HEK293 (cell line): ENCODE measurements around the gene USP9Y.

Experiments
- CTCF ChIA-PET: fragments of 350-600 bp; formaldehyde crosslinking; extraction: SDS; loops from one replicate; lab custom pipeline; 2021; ENCODE audit warnings: antibody characterized with exemption; lab: Yijun Ruan, JAX
- POLR2A ChIA-PET: fragments of 300-600 bp; formaldehyde crosslinking; extraction: SDS; loops from one replicate; lab custom pipeline; 2020; ENCODE audit warnings: antibody characterized with exemption, inconsistent platforms; lab: Yijun Ruan, JAX
- H3K27ac ChIP-seq: fragments of 200-500 bp; sonication (Bioruptor generic); 2 replicates; pipeline ENCODE4 v1.5.1; 2014; ENCODE audit warnings: low read depth, low read length, control low read depth, inconsistent platforms; ENCODE audit errors: extremely low read depth
- H3K36me3 ChIP-seq, 2 experiments: fragments of 200-500 bp in 1 of 2; sonication (Bioruptor generic) in 1 of 2; 1 replicate in 1 of 2; 2 replicates in 1 of 2; pipeline ENCODE4 v1.5.1; 2014 to 2017; ENCODE audit warnings: inconsistent platforms in 2 of 2, low read length in 2 of 2; ENCODE audit not compliant: control insufficient read depth in 2 of 2, insufficient read depth in 1 of 2
- H3K4me1 ChIP-seq: fragments of 200-500 bp; sonication (Bioruptor generic); 2 replicates; pipeline ENCODE4 v1.5.1; 2014; ENCODE audit warnings: mild to moderate bottlenecking, low read length, inconsistent platforms; ENCODE audit not compliant: control insufficient read depth, insufficient read depth
- H3K4me3 ChIP-seq: 2 replicates; pipeline ENCODE4 v1.5.1; 2011; ENCODE audit warnings: low read depth, mild to moderate bottlenecking, control low read depth, low read length, moderate library complexity
- H3K9me3 ChIP-seq: fragments of 200-500 bp; sonication (Bioruptor generic); 2 replicates; pipeline ENCODE4 v1.5.1; 2014; ENCODE audit warnings: low read depth, low read length, inconsistent platforms; ENCODE audit not compliant: control insufficient read depth, insufficient read depth
- KLF16 ChIP-seq: fragments of 450-650 bp; formaldehyde crosslinking; IDR thresholded peaks from 2 replicates; pipeline ENCODE4 v1.5.1; 2017; ENCODE audit warnings: missing biosample characterization, missing genetic modification characterization
- KLF17 ChIP-seq: fragments of 450-650 bp; formaldehyde crosslinking; IDR thresholded peaks from 2 replicates; pipeline ENCODE4 v1.5.1; 2016; ENCODE audit warnings: missing biosample characterization, missing genetic modification characterization
- MYNN ChIP-seq: fragments of 450-650 bp; formaldehyde crosslinking; IDR thresholded peaks from 2 replicates; pipeline ENCODE4 v1.5.1; 2016; ENCODE audit warnings: missing biosample characterization, missing genetic modification characterization, borderline replicate concordance
- PRDM10 ChIP-seq: fragments of 450-650 bp; formaldehyde crosslinking; IDR thresholded peaks from 2 replicates; pipeline ENCODE4 v1.5.1; 2016; ENCODE audit warnings: missing biosample characterization, missing genetic modification characterization
- PRDM4 ChIP-seq: fragments of 450-650 bp; formaldehyde crosslinking; IDR thresholded peaks from 2 replicates; pipeline ENCODE4 v1.5.1; 2017; ENCODE audit warnings: missing biosample characterization, missing genetic modification characterization
- SCRT2 ChIP-seq: fragments of 450-650 bp; formaldehyde crosslinking; IDR thresholded peaks from 2 replicates; pipeline ENCODE4 v1.5.1; 2016; ENCODE audit warnings: missing biosample characterization, missing genetic modification characterization
- WT1 ChIP-seq: fragments of 450-650 bp; formaldehyde crosslinking; IDR thresholded peaks from 2 replicates; pipeline ENCODE4 v1.5.1; 2016; ENCODE audit warnings: missing biosample characterization, missing genetic modification characterization
- ZFP69B ChIP-seq: fragments of 450-650 bp; formaldehyde crosslinking; IDR thresholded peaks from 2 replicates; pipeline ENCODE4 v1.5.1; 2016; ENCODE audit warnings: missing biosample characterization, missing genetic modification characterization
- ZNF140 ChIP-seq: fragments of 450-650 bp; formaldehyde crosslinking; IDR thresholded peaks from 2 replicates; pipeline ENCODE4 v1.5.1; 2016; ENCODE audit warnings: missing biosample characterization, missing genetic modification characterization
- ZNF155 ChIP-seq: fragments of 450-650 bp; formaldehyde crosslinking; IDR thresholded peaks from 2 replicates; pipeline ENCODE4 v1.5.1; 2016; ENCODE audit warnings: missing biosample characterization, missing genetic modification characterization
- ZNF174 ChIP-seq: fragments of 450-650 bp; formaldehyde crosslinking; IDR thresholded peaks from 2 replicates; pipeline ENCODE4 v1.5.0; 2017; ENCODE audit warnings: missing biosample characterization, mild to moderate bottlenecking, missing genetic modification characterization
- ZNF19 ChIP-seq: fragments of 450-650 bp; formaldehyde crosslinking; IDR thresholded peaks from 2 replicates; pipeline ENCODE4; 2016; ENCODE audit warnings: missing biosample characterization, missing genetic modification characterization, low read depth
- ZNF202 ChIP-seq: fragments of 450-650 bp; formaldehyde crosslinking; IDR thresholded peaks from 2 replicates; pipeline ENCODE4 v1.5.1; 2016; ENCODE audit warnings: missing biosample characterization, missing genetic modification characterization, borderline replicate concordance
- ZNF266 ChIP-seq: fragments of 450-650 bp; formaldehyde crosslinking; IDR thresholded peaks from 2 replicates; pipeline ENCODE4 v1.5.1; 2016; ENCODE audit warnings: missing biosample characterization, missing genetic modification characterization, low read depth
- ZNF280C ChIP-seq: fragments of 450-650 bp; formaldehyde crosslinking; IDR thresholded peaks from 2 replicates; pipeline ENCODE4 v1.5.1; 2016; ENCODE audit warnings: missing biosample characterization, missing genetic modification characterization
- ZNF518A ChIP-seq: fragments of 450-650 bp; formaldehyde crosslinking; conservative IDR thresholded peaks from 2 replicates; pipeline ENCODE4 v1.5.1; 2016; ENCODE audit warnings: low read depth, missing biosample characterization, missing genetic modification characterization
- ZNF560 ChIP-seq: fragments of 450-650 bp; formaldehyde crosslinking; IDR thresholded peaks from 2 replicates; pipeline ENCODE4 v1.5.1; 2017; ENCODE audit warnings: missing biosample characterization, missing genetic modification characterization, borderline replicate concordance
- ZNF664 ChIP-seq: fragments of 450-650 bp; formaldehyde crosslinking; IDR thresholded peaks from 2 replicates; pipeline ENCODE4 v1.5.1; 2016; ENCODE audit warnings: missing biosample characterization, missing genetic modification characterization
- ZNF704 ChIP-seq: fragments of 450-650 bp; formaldehyde crosslinking; IDR thresholded peaks from 2 replicates; pipeline ENCODE4 v1.5.1; 2016; ENCODE audit warnings: missing biosample characterization, missing genetic modification characterization
- ZNF843 ChIP-seq: fragments of 450-650 bp; formaldehyde crosslinking; IDR thresholded peaks from 2 replicates; pipeline ENCODE4 v1.5.1; 2016; ENCODE audit warnings: missing biosample characterization, missing genetic modification characterization
- ZXDB ChIP-seq: fragments of 450-650 bp; formaldehyde crosslinking; IDR thresholded peaks from 2 replicates; pipeline ENCODE4 v1.5.1; 2016; ENCODE audit warnings: missing biosample characterization, missing genetic modification characterization

USP9Y gene

GRCh38 chrY:12808046-12808445 lies 107.0 kb downstream of the USP9Y start (continued):
- TF ChIP-seq KLF17 (tag by site-specific recombination), result no peak
- no peak for TF ChIP-seq MYNN (tag by site-specific recombination)
- TF ChIP-seq ZNF280C (tag by site-specific recombination), result no peak
- TF ChIP-seq SCRT2 (tag by site-specific recombination), result no peak
- no peak for TF ChIP-seq ZNF843
- TF ChIP-seq ZNF155 (tag by site-specific recombination), result no peak

- no peaks in the 10 kb centered on the region for H3K36me3 ChIP-seq
- ChIA-PET POLR2A (no interaction called here), CTCF (no interaction called here)
- H3K27ac ChIP-seq, result no peak overlapping the region
- no peak for TF ChIP-seq ZNF560 (tag by site-specific recombination)
- no peak for TF ChIP-seq ZXDB (tag by site-specific recombination)
- no peak for TF ChIP-seq PRDM10 (tag by site-specific recombination)
- no peak for TF ChIP-seq ZNF19 (tag by site-specific recombination)
- TF ChIP-seq WT1, result no peak
- no peak for TF ChIP-seq PRDM4 (tag by site-specific recombination)
- no peak for TF ChIP-seq ZNF266 (tag by site-specific recombination)
- TF ChIP-seq ZNF202 (tag by site-specific recombination), result no peak
- TF ChIP-seq ZNF140 (tag by site-specific recombination), result no peak
- no peak for TF ChIP-seq ZNF664 (tag by site-specific recombination)
- no peak for TF ChIP-seq ZNF174 (tag by site-specific recombination)
- no peak for TF ChIP-seq ZNF704 (tag by site-specific recombination)
- no peak for TF ChIP-seq KLF16
- no peak for TF ChIP-seq ZNF518A (tag by site-specific recombination)
- no peak for TF ChIP-seq ZFP69B (tag by site-specific recombination)
- H3K4me1 ChIP-seq, result no peaks in the 10 kb centered on the region
- H3K9me3 ChIP-seq, result no peaks in the 10 kb centered on the region
- no peak overlapping the region for H3K4me3 ChIP-seq
These were observed 108.0 kb downstream of the USP9Y start for GRCh38 chrY:12809034-12809433.
